Liver (tissue), 9 donors: ENCODE data around the gene SLC26A9. TPM values are rescaled to one million over a fixed set of nuclear protein-coding genes. Genes with fewer than 3 reads are reported as not detected.
"Not testable (repeated sequence)": the region's sequence is repeated elsewhere in the genome, so short reads cannot be mapped to it uniquely, and the experiment has no call there.

Experiments
- DNase-seq: peaks from one replicate; pipeline ENCODE4 v3.0.0-alpha.2; 2017; ENCODE audit warnings: low spot score
- H3K27ac ChIP-seq, 2 donors: one replicate each; pipeline ENCODE4 v1.7.0; 2013; ENCODE audit warnings: inconsistent platforms in 2 of 2, low read length in 2 of 2, control low read depth in 1 of 2, low read depth in 1 of 2, mild to moderate bottlenecking in 1 of 2
- H3K27me3 ChIP-seq, 4 donors: one replicate each; pipeline versions ENCODE4 v1.6.1 to v1.7.0; 2013; ENCODE audit warnings: low read length in 3 of 4, inconsistent platforms in 1 of 4, mild to moderate bottlenecking in 1 of 4, moderate library complexity in 1 of 4; ENCODE audit not compliant: control insufficient read depth in 4 of 4, insufficient read depth in 4 of 4
- H3K36me3 ChIP-seq, 4 donors: one replicate each; pipeline versions ENCODE4 v1.6.1 to v1.7.0; 2013; ENCODE audit warnings: low read length in 3 of 4, mild to moderate bottlenecking in 3 of 4, low read depth in 1 of 4, moderate library complexity in 1 of 4; ENCODE audit not compliant: control insufficient read depth in 4 of 4, insufficient read depth in 3 of 4
- H3K4me1 ChIP-seq, 4 donors: one replicate each; pipeline versions ENCODE4 v1.6.1 to v1.7.0; 2013; ENCODE audit warnings: low read length in 3 of 4, mild to moderate bottlenecking in 3 of 4, moderate library complexity in 1 of 4; ENCODE audit not compliant: control insufficient read depth in 4 of 4, insufficient read depth in 4 of 4
- H3K4me3 ChIP-seq, 3 donors: one replicate each; pipeline versions ENCODE4 v1.6.1 to v1.7.0; 2013; ENCODE audit warnings: low read length in 3 of 3, control low read depth in 1 of 3, low read depth in 1 of 3, mild to moderate bottlenecking in 1 of 3
- H3K9ac ChIP-seq, 2 donors: one replicate each; pipeline ENCODE4 v1.7.0; 2013; ENCODE audit warnings: low read length in 2 of 2, mild to moderate bottlenecking in 2 of 2, moderate library complexity in 2 of 2, control low read depth in 1 of 2, low read depth in 1 of 2
- H3K9me3 ChIP-seq, 4 donors: one replicate each; pipeline versions ENCODE4 v1.6.1 to v1.7.0; 2013; ENCODE audit warnings: low read length in 3 of 4; ENCODE audit not compliant: control insufficient read depth in 4 of 4
- CTCF ChIP-seq: fragments of 150-350 bp; IDR thresholded peaks from 2 replicates; pipeline ENCODE4 v1.5.1; 2017; ENCODE audit warnings: improper control_type of control experiment, low read depth, low read length; ENCODE audit not compliant: missing input control
- EGR1 ChIP-seq, 2 donors: IDR thresholded peaks; 2 replicates each; pipeline ENCODE4 v1.6.1; 2016 to 2018; ENCODE audit warnings: antibody characterized with exemption in 2 of 2, low read depth in 2 of 2
- FOXA2 ChIP-seq: IDR thresholded peaks from 2 replicates; pipeline ENCODE4 v1.6.1; 2016; ENCODE audit warnings: antibody characterized with exemption
- GABPA ChIP-seq, 2 donors: IDR thresholded peaks in 1 of 2; conservative IDR thresholded peaks in 1 of 2; 2 replicates each; pipeline ENCODE4 v1.6.1; 2016; ENCODE audit warnings: antibody characterized with exemption in 2 of 2, mild to moderate bottlenecking in 1 of 2, moderate library complexity in 1 of 2
- HNF4A ChIP-seq, 2 donors: conservative IDR thresholded peaks; 2 replicates each; pipeline ENCODE4 v1.6.1; 2016; ENCODE audit warnings: antibody characterized with exemption in 2 of 2, mild to moderate bottlenecking in 2 of 2
- MAX ChIP-seq: IDR thresholded peaks from 2 replicates; pipeline ENCODE4 v1.6.1; 2016; ENCODE audit warnings: antibody characterized with exemption
- NR2F2 ChIP-seq: IDR thresholded peaks from 2 replicates; pipeline ENCODE4 v1.6.1; 2016; ENCODE audit warnings: antibody characterized with exemption
- RAD21 ChIP-seq, 2 donors: IDR thresholded peaks; 2 replicates each; pipeline ENCODE4 v1.6.1; 2016; ENCODE audit warnings: antibody characterized with exemption in 2 of 2, mild to moderate bottlenecking in 2 of 2
- REST ChIP-seq: IDR thresholded peaks from 2 replicates; pipeline ENCODE4 v1.6.1; 2016; ENCODE audit warnings: antibody characterized with exemption, mild to moderate bottlenecking
- RXRA ChIP-seq, 2 donors: IDR thresholded peaks; 2 replicates each; pipeline ENCODE4 v1.6.1; 2017 to 2018; ENCODE audit warnings: antibody characterized with exemption in 2 of 2, mild to moderate bottlenecking in 1 of 2
- SP1 ChIP-seq: IDR thresholded peaks from 2 replicates; pipeline ENCODE4 v1.6.1; 2018; ENCODE audit warnings: antibody characterized with exemption, mild to moderate bottlenecking
- WGBS: extraction: QIAGEN DNeasy Blood & Tissue Kit; methylation state at CpG from one replicate; pipeline ENCODE4 v1.1.7; 2013; 5-methylcytosine and 5-hydroxymethylcytosine counted together
- polyA plus RNA-seq, 2 donors: library from polyadenylated mRNA; stranded (reverse) in 1 of 2; unstranded in 1 of 2; fragments of 200-250 nt in 1 of 2; fragments of >200 nt in 1 of 2; fragmentation: Nextera tagmentation in 1 of 2; extraction: Ambion mirVana in 1 of 2; gene quantifications; one replicate each; pipeline versions ENCODE4 v1.2.1 to v1.2.3, GENCODE V29; 2013 to 2015
- total RNA-seq, 2 donors: library from RNA; depleted of rRNA; stranded (reverse); fragments of >200 nt; gene quantifications; one replicate each; pipeline ENCODE4 v1.2.3, GENCODE V29; 2014
- TF ChIP-seq, protein P1 (sequence below): IDR thresholded peaks from 2 replicates; pipeline ENCODE4 v1.6.1; 2016; ENCODE audit warnings: antibody characterized with exemption
- donor health status: healthy.
- donor health status: healthy.
- donor health status: healthy.
- donor health status: healthy.
- donor health status: healthy.

SLC26A9 gene
- total and polyA plus RNA-seq, 4 donors = not detected

DNA sequence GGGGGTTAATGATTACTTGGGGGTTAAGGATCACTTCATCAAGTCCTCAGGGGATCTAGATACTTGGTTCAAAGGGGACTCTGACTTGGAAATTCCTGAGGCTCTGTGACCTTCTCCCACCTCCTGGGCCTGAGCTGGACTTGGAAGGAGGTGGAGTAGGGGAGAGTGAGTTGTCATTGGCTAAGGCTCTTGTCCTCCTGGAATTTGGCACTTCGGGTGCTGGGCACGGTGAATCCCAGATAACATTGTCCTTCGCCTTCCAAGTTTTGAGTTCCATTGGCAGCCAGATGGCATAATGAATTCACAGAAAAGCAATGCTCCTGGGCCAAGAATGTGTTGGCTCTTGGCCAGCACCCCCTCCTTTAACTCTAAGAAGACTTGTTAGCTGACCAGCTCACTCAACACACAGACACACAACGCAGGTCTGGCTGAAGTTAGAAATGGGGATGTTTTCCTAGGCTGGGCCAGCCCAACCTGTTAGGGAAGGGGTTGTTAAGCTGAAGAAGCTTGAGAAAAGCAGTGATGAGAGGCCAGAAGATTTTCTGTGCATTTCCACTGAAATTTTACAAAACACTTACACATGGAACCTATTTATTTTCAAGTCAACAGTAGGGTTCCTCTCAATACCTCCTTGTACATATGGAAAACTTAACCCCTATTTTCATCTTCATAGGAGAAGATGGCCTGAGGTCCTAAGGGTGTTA lies 29.7 kb downstream of the SLC26A9 start:
- no peak overlapping the region for H3K9ac ChIP-seq
- H3K4me1 ChIP-seq = no peaks in the 10 kb centered on the region
- peaks cover 0 to 3% (median 0%) of the 10 kb centered on the region in 4 donors for H3K27me3 ChIP-seq
- H3K27ac ChIP-seq = no peak overlapping the region
- no peak for DNase-seq
- TF ChIP-seq NR2F2 (peak; percentile 18), SP1 (no peak)
- no peaks in the 10 kb centered on the region for H3K9me3 ChIP-seq
- H3K4me3 ChIP-seq = no peak overlapping the region
- H3K36me3 ChIP-seq = no peaks in the 10 kb centered on the region
- 43% methylated on average over 4 of the region's 4 CpGs for WGBS

GRCh38 chr1:205907794-205908193 lies 35.5 kb downstream of the SLC26A9 start:
- no peak overlapping the region for H3K9ac ChIP-seq
- peaks cover 0 to 3% (median 0%) of the 10 kb centered on the region in 4 donors for H3K27me3 ChIP-seq
- H3K9me3 ChIP-seq = no peaks in the 10 kb centered on the region
- 31% methylated on average over 2 of the region's 2 CpGs for WGBS
- no peak overlapping the region for H3K4me3 ChIP-seq
- no peak overlapping the region for H3K27ac ChIP-seq
- no peaks in the 10 kb centered on the region for H3K4me1 ChIP-seq
- no peaks in the 10 kb centered on the region for H3K36me3 ChIP-seq
- TF ChIP-seq RXRA (IDR thresholded peaks at IDR 0.05) = no peak
- TF ChIP-seq RAD21 (IDR thresholded peaks at IDR 0.05) = peak; percentile 88 to 94
- TF ChIP-seq MAX = no peak
- no peak for TF ChIP-seq HNF4A (conservative IDR thresholded peaks at IDR 0.05)
- peak; percentile 70 for TF ChIP-seq CTCF
- DNase-seq = no peak

DNA sequence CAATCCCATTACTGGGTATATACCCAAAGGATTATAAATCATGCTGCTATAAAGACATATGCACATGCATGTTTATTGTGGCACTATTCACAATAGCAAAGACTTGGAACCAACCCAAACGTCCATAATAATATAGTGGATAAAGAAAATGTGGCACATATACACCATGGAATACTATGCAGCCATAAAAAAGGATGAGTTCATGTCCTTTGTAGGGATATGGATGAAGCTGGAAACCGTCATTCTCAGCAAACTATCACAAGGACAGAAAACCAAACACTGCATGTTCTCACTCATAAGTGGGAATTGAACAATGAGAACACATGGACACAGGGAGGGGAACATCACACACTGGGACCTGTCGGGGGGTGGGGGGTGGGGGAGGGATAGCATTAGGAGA lies 38.2 kb downstream of the SLC26A9 start:
- H3K27ac ChIP-seq, H3K27me3 ChIP-seq, DNase-seq, H3K9ac ChIP-seq, H3K4me3 ChIP-seq, H3K36me3 ChIP-seq, H3K4me1 ChIP-seq, H3K9me3 ChIP-seq: not testable (repeated sequence)
- WGBS = 71% methylated on average over 3 of the region's 3 CpGs

GRCh38 chr1:205896351-205896750 lies 46.9 kb downstream of the SLC26A9 start:
- H3K4me3 ChIP-seq = no peak overlapping the region
- H3K9ac ChIP-seq = no peak overlapping the region
- H3K4me1 ChIP-seq = no peaks in the 10 kb centered on the region
- no peaks in the 10 kb centered on the region for H3K27me3 ChIP-seq
- TF ChIP-seq NR2F2 = no peak
- no peak for TF ChIP-seq CTCF
- TF ChIP-seq EGR1 (IDR thresholded peaks at IDR 0.05; ENCODE audit: low read depth in 2 of 2) = no peak
- no peak for TF ChIP-seq FOXA2
- TF ChIP-seq GABPA (IDR thresholded peaks at IDR 0.05 in 1 of 2, conservative IDR thresholded peaks at IDR 0.05 in 1 of 2) = no peak
- TF ChIP-seq, protein P1, sequence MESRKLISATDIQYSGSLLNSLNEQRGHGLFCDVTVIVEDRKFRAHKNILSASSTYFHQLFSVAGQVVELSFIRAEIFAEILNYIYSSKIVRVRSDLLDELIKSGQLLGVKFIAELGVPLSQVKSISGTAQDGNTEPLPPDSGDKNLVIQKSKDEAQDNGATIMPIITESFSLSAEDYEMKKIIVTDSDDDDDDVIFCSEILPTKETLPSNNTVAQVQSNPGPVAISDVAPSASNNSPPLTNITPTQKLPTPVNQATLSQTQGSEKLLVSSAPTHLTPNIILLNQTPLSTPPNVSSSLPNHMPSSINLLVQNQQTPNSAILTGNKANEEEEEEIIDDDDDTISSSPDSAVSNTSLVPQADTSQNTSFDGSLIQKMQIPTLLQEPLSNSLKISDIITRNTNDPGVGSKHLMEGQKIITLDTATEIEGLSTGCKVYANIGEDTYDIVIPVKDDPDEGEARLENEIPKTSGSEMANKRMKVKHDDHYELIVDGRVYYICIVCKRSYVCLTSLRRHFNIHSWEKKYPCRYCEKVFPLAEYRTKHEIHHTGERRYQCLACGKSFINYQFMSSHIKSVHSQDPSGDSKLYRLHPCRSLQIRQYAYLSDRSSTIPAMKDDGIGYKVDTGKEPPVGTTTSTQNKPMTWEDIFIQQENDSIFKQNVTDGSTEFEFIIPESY = no peak
- no peak for TF ChIP-seq REST
- H3K9me3 ChIP-seq = no peaks in the 10 kb centered on the region
- no peak overlapping the region for H3K27ac ChIP-seq
- no peaks in the 10 kb centered on the region for H3K36me3 ChIP-seq
- WGBS = 93% methylated on average over 1 of the region's 1 CpG
- no peak for DNase-seq
